SK-N-SH treated with all-trans-retinoic acid at 6 μM for 48 hours (cell line): ENCODE results near the gene TAAR2.

ENCODE experiments used
- ATAC-seq: fragments of 200-7000 bp; cut with Tn5 transposase; 3 replicates; pipeline ENCODE4 v1.9.1; 2020; ENCODE audit warnings: mild to moderate bottlenecking, moderate library complexity
- ARNTL ChIP-seq: fragments of 450-650 bp; formaldehyde crosslinking; IDR thresholded peaks from 2 replicates; pipeline ENCODE4 v1.5.0; 2020; ENCODE audit warnings: low read depth, mild to moderate bottlenecking, moderate library complexity, borderline replicate concordance
- BACH2 ChIP-seq: fragments of 250-450 bp; sonication (Bioruptor Pico); IDR thresholded peaks from 2 replicates; pipeline ENCODE4 v1.9.0; 2021; ENCODE audit warnings: mild to moderate bottlenecking, borderline replicate concordance
- CSDC2 ChIP-seq: fragments of 250-450 bp; sonication (Bioruptor Pico); IDR thresholded peaks from 2 replicates; pipeline ENCODE4 v1.5.0; 2020; ENCODE audit warnings: mild to moderate bottlenecking, moderate library complexity
- CSRNP3 ChIP-seq: fragments of 250-450 bp; sonication (Bioruptor Pico); IDR thresholded peaks from 2 replicates; pipeline ENCODE4 v1.5.1; 2021; ENCODE audit warnings: mild to moderate bottlenecking, moderate library complexity
- ESRRG ChIP-seq: fragments of 250-450 bp; sonication (Bioruptor Pico); IDR thresholded peaks from 2 replicates; pipeline ENCODE4 v1.6.1; 2021; ENCODE audit warnings: mild to moderate bottlenecking
- GLIS3 ChIP-seq: fragments of 250-450 bp; sonication (Bioruptor Pico); IDR thresholded peaks from 2 replicates; pipeline ENCODE4 v1.5.0; 2020; ENCODE audit warnings: mild to moderate bottlenecking, moderate library complexity
- ISL1 ChIP-seq: fragments of 250-450 bp; sonication (Bioruptor Pico); IDR thresholded peaks from 2 replicates; pipeline ENCODE4 v2.1.2; 2022; ENCODE audit warnings: mild to moderate bottlenecking, moderate library complexity
- OSR1 ChIP-seq: fragments of 250-450 bp; sonication (Bioruptor Pico); IDR thresholded peaks from 2 replicates; pipeline ENCODE4 v1.8.0; 2022; ENCODE audit warnings: moderate library complexity, mild to moderate bottlenecking, inconsistent platforms
- POU6F1 ChIP-seq: fragments of 250-450 bp; sonication (Bioruptor Pico); IDR thresholded peaks from 2 replicates; pipeline ENCODE4 v1.8.0; 2021; ENCODE audit warnings: low read depth, mild to moderate bottlenecking, moderate library complexity, borderline replicate concordance
- PPARA ChIP-seq: fragments of 250-450 bp; sonication (Bioruptor Pico); IDR thresholded peaks from 2 replicates; pipeline ENCODE4 v1.5.0; 2020; ENCODE audit warnings: mild to moderate bottlenecking, borderline replicate concordance
- RARB ChIP-seq: fragments of 250-450 bp; sonication (Bioruptor Pico); IDR thresholded peaks from 2 replicates; pipeline ENCODE4 v1.8.0; 2021; ENCODE audit warnings: mild to moderate bottlenecking, moderate library complexity
- TSHZ2 ChIP-seq: fragments of 250-450 bp; sonication (Bioruptor Pico); IDR thresholded peaks from 2 replicates; pipeline ENCODE4 v1.5.0; 2020; ENCODE audit warnings: mild to moderate bottlenecking, moderate library complexity
- ZFP3 ChIP-seq: fragments of 250-450 bp; sonication (Bioruptor Pico); IDR thresholded peaks from 2 replicates; pipeline ENCODE4 v1.5.0; 2020; ENCODE audit warnings: mild to moderate bottlenecking, moderate library complexity
- ZFP30 ChIP-seq: fragments of 450-650 bp; formaldehyde crosslinking; IDR thresholded peaks from 2 replicates; pipeline ENCODE4 v1.5.0; 2022; ENCODE audit warnings: mild to moderate bottlenecking, moderate library complexity
- ZNF70 ChIP-seq: fragments of 450-650 bp; formaldehyde crosslinking; IDR thresholded peaks from 2 replicates; pipeline ENCODE4 v1.5.0; 2020; ENCODE audit warnings: mild to moderate bottlenecking, moderate library complexity
- ZNF8 ChIP-seq: fragments of 450-650 bp; formaldehyde crosslinking; IDR thresholded peaks from 2 replicates; pipeline ENCODE4 v1.5.0; 2020; ENCODE audit warnings: mild to moderate bottlenecking, moderate library complexity
- TF ChIP-seq, protein P1 (sequence below): fragments of 250-450 bp; sonication (Bioruptor Pico); IDR thresholded peaks from 2 replicates; pipeline ENCODE4 v1.5.1; 2020; ENCODE audit warnings: low read depth, mild to moderate bottlenecking, moderate library complexity

TAAR2 gene

DNA sequence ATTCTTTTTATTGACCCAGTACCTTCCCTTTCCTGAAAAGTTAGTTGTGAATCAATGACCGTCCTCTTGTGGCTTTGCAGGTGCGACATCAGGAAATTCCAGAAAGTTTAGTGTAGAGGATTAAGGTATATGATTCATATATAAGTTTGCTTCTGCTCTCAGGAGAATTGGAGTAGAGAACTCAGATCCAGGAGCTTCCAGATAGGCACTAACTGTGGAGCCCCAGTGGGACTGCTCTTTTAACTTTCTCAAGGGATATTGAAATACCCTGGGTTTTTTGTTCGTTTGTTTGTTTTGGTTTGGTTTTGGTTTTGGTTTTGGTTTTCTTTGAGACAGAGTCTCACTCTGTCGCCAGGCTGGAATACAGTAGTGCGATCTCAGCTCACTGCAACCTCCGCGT lies 9.5 kb downstream of the TAAR2 start:
- ATAC-seq, result no peak

GRCh38 chr6:132612449-132613108 lies 11.5 kb downstream of the TAAR2 start:
- no peak for ATAC-seq
- TF ChIP-seq CSRNP3 (CRISPR knock-in tag), result no peak
- no peak for TF ChIP-seq GLIS3 (CRISPR knock-in tag)
- TF ChIP-seq OSR1 (CRISPR knock-in tag), result no peak
- no peak for TF ChIP-seq BACH2 (CRISPR knock-in tag)
- TF ChIP-seq, protein P1, sequence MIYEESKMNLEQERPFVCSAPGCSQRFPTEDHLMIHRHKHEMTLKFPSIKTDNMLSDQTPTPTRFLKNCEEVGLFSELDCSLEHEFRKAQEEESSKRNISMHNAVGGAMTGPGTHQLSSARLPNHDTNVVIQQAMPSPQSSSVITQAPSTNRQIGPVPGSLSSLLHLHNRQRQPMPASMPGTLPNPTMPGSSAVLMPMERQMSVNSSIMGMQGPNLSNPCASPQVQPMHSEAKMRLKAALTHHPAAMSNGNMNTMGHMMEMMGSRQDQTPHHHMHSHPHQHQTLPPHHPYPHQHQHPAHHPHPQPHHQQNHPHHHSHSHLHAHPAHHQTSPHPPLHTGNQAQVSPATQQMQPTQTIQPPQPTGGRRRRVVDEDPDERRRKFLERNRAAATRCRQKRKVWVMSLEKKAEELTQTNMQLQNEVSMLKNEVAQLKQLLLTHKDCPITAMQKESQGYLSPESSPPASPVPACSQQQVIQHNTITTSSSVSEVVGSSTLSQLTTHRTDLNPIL, result no peak
- no peak for TF ChIP-seq ESRRG (CRISPR knock-in tag)
- TF ChIP-seq ZNF8, result no peak
- TF ChIP-seq ZFP3 (CRISPR knock-in tag), result no peak
- no peak for TF ChIP-seq RARB (CRISPR knock-in tag)
- TF ChIP-seq ZFP30 (CRISPR knock-in tag), result no peak
- no peak for TF ChIP-seq POU6F1
- TF ChIP-seq PPARA, result no peak

More for the DNA sequence above, 9.5 kb downstream of the TAAR2 start:
- TF ChIP-seq OSR1 (CRISPR knock-in tag) (no peak), CSDC2 (CRISPR knock-in tag) (no peak), BACH2 (CRISPR knock-in tag) (no peak), RARB (CRISPR knock-in tag) (no peak)
- TF ChIP-seq, protein P1, result no peak

GRCh38 chr6:132611616-132612015 lies 12.5 kb downstream of the TAAR2 start:
- TF ChIP-seq RARB (CRISPR knock-in tag), result no peak
- no peak for ATAC-seq

DNA sequence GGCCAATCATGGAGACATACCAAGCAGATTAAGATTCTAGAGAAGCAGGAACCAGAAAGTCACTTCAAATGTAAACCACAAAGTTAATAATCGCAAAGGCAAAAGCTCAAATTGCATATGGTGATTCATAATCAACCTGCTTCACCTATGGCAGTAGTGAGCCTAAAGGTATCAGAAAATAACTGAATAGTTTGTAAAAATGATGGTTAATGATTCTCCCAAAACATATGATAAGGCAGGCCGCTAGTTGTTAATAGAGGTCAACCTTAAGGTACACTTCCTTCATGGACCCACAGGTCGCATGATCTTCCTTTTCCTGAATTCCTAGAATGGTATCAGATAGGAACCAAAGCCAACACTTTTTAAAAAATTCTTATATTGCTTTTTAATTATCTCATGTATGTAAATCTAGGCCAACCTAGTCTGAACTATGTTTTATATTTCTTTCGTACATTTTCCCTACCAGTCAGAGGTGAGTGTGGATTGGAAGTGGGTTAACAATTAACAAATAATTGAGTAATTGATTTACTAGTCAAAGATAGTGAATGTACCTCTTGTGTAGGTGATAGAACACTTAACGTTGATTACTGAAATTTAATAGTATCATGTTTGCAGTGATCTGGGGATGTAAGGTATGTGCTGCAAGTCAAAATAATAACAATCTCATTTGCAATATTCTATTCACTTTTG lies 16.4 kb downstream of the TAAR2 start:
- no peak for ATAC-seq
- no peak for TF ChIP-seq ARNTL (CRISPR knock-in tag)
- TF ChIP-seq CSRNP3 (CRISPR knock-in tag), result no peak
- no peak for TF ChIP-seq POU6F1
- TF ChIP-seq TSHZ2, result no peak
- TF ChIP-seq BACH2 (CRISPR knock-in tag), result no peak
- TF ChIP-seq PPARA, result no peak
- no peak for TF ChIP-seq ZFP30 (CRISPR knock-in tag)
- TF ChIP-seq ZNF70 (CRISPR knock-in tag), result no peak
- no peak for TF ChIP-seq ISL1 (CRISPR knock-in tag)
- TF ChIP-seq, protein P1, result no peak
- TF ChIP-seq, all 23 proteins: peak for 0
